Activated naive CD4-positive, alpha-beta T cell treated with anti-CD3 and anti-CD28 coated beads, Interleukin-2, amount 10 ng/mL, durations not matched to agents 7 days and 5 days (primary cell): Measurements from ENCODE around the gene B4GALT5.
A peak's percentile ranks its signal among the peaks of the same experiment; 100 is the strongest.

Source experiments
- CTCF ChIA-PET: fragments of 350-600 bp; sonication (Branson Sonifier 250); formaldehyde crosslinking; loops from one replicate; lab custom pipeline; 2021; ENCODE audit warnings: antibody characterized with exemption; lab: Charles Lee
- DNase-seq: peaks from one replicate; pipeline ENCODE4 v3.0.0-alpha.2; 2020
- H3K27ac Mint-ChIP-seq: one replicate; pipeline ENCODE4 v1.8.0; 2021; ENCODE audit warnings: mild to moderate bottlenecking, moderate library complexity, mixed read lengths
- H3K27me3 Mint-ChIP-seq: one replicate; pipeline ENCODE4 v1.8.0; 2021; ENCODE audit warnings: mild to moderate bottlenecking, mixed read lengths
- H3K36me3 Mint-ChIP-seq: one replicate; pipeline ENCODE4 v1.8.0; 2021; ENCODE audit warnings: mixed read lengths
- H3K4me1 Mint-ChIP-seq: one replicate; pipeline ENCODE4 v1.8.0; 2021; ENCODE audit warnings: mixed read lengths
- H3K4me3 Mint-ChIP-seq: one replicate; pipeline ENCODE4 v1.8.0; 2021; ENCODE audit warnings: mild to moderate bottlenecking, moderate library complexity, mixed read lengths
- H3K9me3 Mint-ChIP-seq: one replicate; pipeline ENCODE4 v1.8.0; 2021; ENCODE audit warnings: mixed read lengths

B4GALT5 gene

GRCh38 chr20:49594143-49594930 is 119.3 kb downstream of the B4GALT5 start:
- CTCF ChIA-PET: interaction anchor here (0.7 to 8.2 kb wide), 6 partner anchors 15 to 477 kb away, joined by 3 to 60 read pairs (median 4); no protein-coding TSS in a partner anchor
- peaks cover 7% of the 10 kb centered on the region for H3K27me3 Mint-ChIP-seq
- H3K4me1 Mint-ChIP-seq: peaks cover 90% of the 10 kb centered on the region
- peaks cover 56% of the 10 kb centered on the region for H3K36me3 Mint-ChIP-seq
- DNase-seq: peak; percentile 86
- peak overlapping the region; percentile 76 for H3K4me3 Mint-ChIP-seq
- H3K9me3 Mint-ChIP-seq: peaks cover 29% of the 10 kb centered on the region
- peak overlapping the region; percentile 98 for H3K27ac Mint-ChIP-seq

GRCh38 chr20:49593466-49594142 is 120.1 kb downstream of the B4GALT5 start:
- peaks cover 8% of the 10 kb centered on the region for H3K27me3 Mint-ChIP-seq
- CTCF ChIA-PET: interaction anchor here (0.7 to 8.2 kb wide), 7 partner anchors 10 to 478 kb away, joined by 3 to 60 read pairs (median 4); no protein-coding TSS in a partner anchor
- peak overlapping the region; percentile 98 for H3K27ac Mint-ChIP-seq
- H3K36me3 Mint-ChIP-seq: peaks cover 59% of the 10 kb centered on the region
- H3K4me3 Mint-ChIP-seq: peak overlapping the region; percentile 76
- peaks cover 90% of the 10 kb centered on the region for H3K4me1 Mint-ChIP-seq
- DNase-seq: peak; percentile 30
- H3K9me3 Mint-ChIP-seq: peaks cover 29% of the 10 kb centered on the region

GRCh38 chr20:49592120-49592519 is 121.6 kb downstream of the B4GALT5 start:
- no peak for DNase-seq
- H3K4me3 Mint-ChIP-seq: no peak overlapping the region
- H3K36me3 Mint-ChIP-seq: peaks cover 49% of the 10 kb centered on the region
- peaks cover 21% of the 10 kb centered on the region for H3K9me3 Mint-ChIP-seq
- peak overlapping the region; percentile 98 for H3K27ac Mint-ChIP-seq
- peaks cover 77% of the 10 kb centered on the region for H3K4me1 Mint-ChIP-seq
- peaks cover 21% of the 10 kb centered on the region for H3K27me3 Mint-ChIP-seq
- CTCF ChIA-PET: interaction anchor here (1.2 kb wide), 1 partner anchor 17 kb away, joined by 4 read pairs; no protein-coding TSS in a partner anchor

GRCh38 chr20:49591217-49591865 is 122.3 kb downstream of the B4GALT5 start:
- peaks cover 20% of the 10 kb centered on the region for H3K9me3 Mint-ChIP-seq
- peaks cover 27% of the 10 kb centered on the region for H3K27me3 Mint-ChIP-seq
- peak; percentile 26 for DNase-seq
- H3K27ac Mint-ChIP-seq: peak overlapping the region; percentile 87
- H3K36me3 Mint-ChIP-seq: peaks cover 47% of the 10 kb centered on the region
- no peak overlapping the region for H3K4me3 Mint-ChIP-seq
- H3K4me1 Mint-ChIP-seq: peaks cover 74% of the 10 kb centered on the region
- CTCF ChIA-PET: interaction anchor here (1.2 to 2.1 kb wide), 2 partner anchors 18 to 49 kb away, joined by 4 to 9 read pairs; no protein-coding TSS in a partner anchor

- DNase-seq: no peak
- Mint-ChIP-seq H3K27ac (peak overlapping the region; percentile 78), H3K4me3 (no peak overlapping the region), H3K36me3 (peaks cover 39% of the 10 kb centered on the region), H3K9me3 (peaks cover 18% of the 10 kb centered on the region), H3K27me3 (peaks cover 37% of the 10 kb centered on the region), H3K4me1 (peaks cover 64% of the 10 kb centered on the region)
- CTCF ChIA-PET: interaction anchor here (1.2 to 2.1 kb wide), 5 partner anchors 9 to 48 kb away, joined by 3 to 9 read pairs (median 3); no protein-coding TSS in a partner anchor
Measured at GRCh38 chr20:49590163-49591017, 123.3 kb downstream of the B4GALT5 start.

- peaks cover 43% of the 10 kb centered on the region for H3K27me3 Mint-ChIP-seq
- peaks cover 32% of the 10 kb centered on the region for H3K36me3 Mint-ChIP-seq
- peaks cover 62% of the 10 kb centered on the region for H3K4me1 Mint-ChIP-seq
- DNase-seq: no peak
- peaks cover 18% of the 10 kb centered on the region for H3K9me3 Mint-ChIP-seq
- CTCF ChIA-PET: interaction anchor here (0.6 to 2.1 kb wide), 5 partner anchors 9 to 48 kb away, joined by 3 to 9 read pairs (median 3); no protein-coding TSS in a partner anchor
- H3K27ac Mint-ChIP-seq: no peak overlapping the region
- no peak overlapping the region for H3K4me3 Mint-ChIP-seq
Measured at GRCh38 chr20:49589747-49590146, 123.9 kb downstream of the B4GALT5 start.

GRCh38 chr20:49587111-49587570 is 126.5 kb downstream of the B4GALT5 start:
- Mint-ChIP-seq H3K9me3 (peaks cover 22% of the 10 kb centered on the region), H3K27me3 (peaks cover 59% of the 10 kb centered on the region), H3K4me1 (peaks cover 39% of the 10 kb centered on the region), H3K27ac (no peak overlapping the region), H3K4me3 (no peak overlapping the region), H3K36me3 (peaks cover 30% of the 10 kb centered on the region)
- CTCF ChIA-PET: interaction anchor here (0.6 to 1.0 kb wide), 2 partner anchors 21 to 54 kb away, joined by 3 to 8 read pairs; no protein-coding TSS in a partner anchor
- no peak for DNase-seq

- H3K27me3 Mint-ChIP-seq: peaks cover 73% of the 10 kb centered on the region
- CTCF ChIA-PET: interaction anchor here (2.8 kb wide), 1 partner anchor 23 kb away, joined by 12 read pairs; no protein-coding TSS in a partner anchor
- H3K36me3 Mint-ChIP-seq: peaks cover 21% of the 10 kb centered on the region
- H3K27ac Mint-ChIP-seq: no peak overlapping the region
- no peak overlapping the region for H3K4me3 Mint-ChIP-seq
- no peak for DNase-seq
- peaks cover 18% of the 10 kb centered on the region for H3K9me3 Mint-ChIP-seq
- peaks cover 32% of the 10 kb centered on the region for H3K4me1 Mint-ChIP-seq
Measured at GRCh38 chr20:49585585-49586245, 128.0 kb downstream of the B4GALT5 start.

GRCh38 chr20:49584418-49585382 is 129.0 kb downstream of the B4GALT5 start:
- no peak overlapping the region for H3K4me3 Mint-ChIP-seq

GRCh38 chr20:49583669-49584417 is 129.8 kb downstream of the B4GALT5 start:
- no peak overlapping the region for H3K27ac Mint-ChIP-seq
- no peak overlapping the region for H3K4me3 Mint-ChIP-seq
- no peak for DNase-seq
- H3K27me3 Mint-ChIP-seq: peaks cover 86% of the 10 kb centered on the region
- peaks cover 7% of the 10 kb centered on the region for H3K36me3 Mint-ChIP-seq
- CTCF ChIA-PET: interaction anchor here (1.4 to 2.8 kb wide), 2 partner anchors 9 to 25 kb away, joined by 4 to 12 read pairs; no protein-coding TSS in a partner anchor
- H3K4me1 Mint-ChIP-seq: peaks cover 26% of the 10 kb centered on the region
- peaks cover 8% of the 10 kb centered on the region for H3K9me3 Mint-ChIP-seq

More at GRCh38 chr20:49584418-49585382, 129.0 kb downstream of the B4GALT5 start:
- H3K27ac Mint-ChIP-seq: no peak overlapping the region
- CTCF ChIA-PET: interaction anchor here (1.4 to 2.8 kb wide), 2 partner anchors 8 to 24 kb away, joined by 4 to 12 read pairs; no protein-coding TSS in a partner anchor
- peaks cover 27% of the 10 kb centered on the region for H3K4me1 Mint-ChIP-seq
- peaks cover 78% of the 10 kb centered on the region for H3K27me3 Mint-ChIP-seq
- H3K36me3 Mint-ChIP-seq: peaks cover 11% of the 10 kb centered on the region
- no peak for DNase-seq
- H3K9me3 Mint-ChIP-seq: peaks cover 9% of the 10 kb centered on the region

- H3K27me3 Mint-ChIP-seq: peaks cover 88% of the 10 kb centered on the region
- peaks cover 8% of the 10 kb centered on the region for H3K9me3 Mint-ChIP-seq
- DNase-seq: no peak
- CTCF ChIA-PET: interaction anchor here (1.4 to 2.8 kb wide), 2 partner anchors 10 to 25 kb away, joined by 4 to 12 read pairs; no protein-coding TSS in a partner anchor
- no peak overlapping the region for H3K4me3 Mint-ChIP-seq
- H3K27ac Mint-ChIP-seq: no peak overlapping the region
- H3K36me3 Mint-ChIP-seq: peaks cover 4% of the 10 kb centered on the region
- H3K4me1 Mint-ChIP-seq: peaks cover 28% of the 10 kb centered on the region
Measured at GRCh38 chr20:49583343-49583668, 130.4 kb downstream of the B4GALT5 start.
